ENCODE results near the gene TBC1D17.

TBC1D17 gene

GRCh38 chr19:49936549-49936948, 59.0 kb downstream of the TBC1D17 start:
- no peak for DNase-seq (ENCODE audit: low read depth)
- H3K4me3 ChIP-seq (ENCODE audit: low read depth, low read length): no peak overlapping the region
- no peak for TF ChIP-seq CTCF (conservative IDR thresholded peaks at IDR 0.05; ENCODE audit: low read depth, low read length)

- DNase-seq (ENCODE audit: low read depth): peak; percentile 76
- H3K4me3 ChIP-seq (ENCODE audit: low read depth, low read length): peak overlapping the region; percentile 0
- TF ChIP-seq CTCF (conservative IDR thresholded peaks at IDR 0.05; ENCODE audit: low read depth, low read length): peak; percentile 98
Measured at GRCh38 chr19:49937750-49938381, 60.4 kb downstream of the TBC1D17 start.
